ENCODE data around the gene ADCY6.

DNA sequence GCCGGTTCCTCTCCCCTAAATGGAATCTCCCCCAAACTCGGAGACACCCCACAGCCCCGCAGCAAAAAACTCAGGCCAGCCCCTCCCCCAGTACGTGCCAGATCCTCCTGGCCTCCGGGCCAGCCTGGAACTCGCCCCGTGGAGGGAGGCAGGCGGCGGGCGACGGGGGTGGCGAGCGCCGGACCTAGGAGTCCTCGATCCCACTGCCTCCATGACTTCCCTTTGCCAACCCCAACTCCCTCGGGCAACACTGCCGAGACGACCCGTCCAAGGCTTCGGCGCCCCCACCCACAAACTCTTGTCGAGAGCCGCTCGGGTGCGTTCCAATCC, 400 bp downstream of the ADCY6 start:
- TF ChIP-seq, protein P1, sequence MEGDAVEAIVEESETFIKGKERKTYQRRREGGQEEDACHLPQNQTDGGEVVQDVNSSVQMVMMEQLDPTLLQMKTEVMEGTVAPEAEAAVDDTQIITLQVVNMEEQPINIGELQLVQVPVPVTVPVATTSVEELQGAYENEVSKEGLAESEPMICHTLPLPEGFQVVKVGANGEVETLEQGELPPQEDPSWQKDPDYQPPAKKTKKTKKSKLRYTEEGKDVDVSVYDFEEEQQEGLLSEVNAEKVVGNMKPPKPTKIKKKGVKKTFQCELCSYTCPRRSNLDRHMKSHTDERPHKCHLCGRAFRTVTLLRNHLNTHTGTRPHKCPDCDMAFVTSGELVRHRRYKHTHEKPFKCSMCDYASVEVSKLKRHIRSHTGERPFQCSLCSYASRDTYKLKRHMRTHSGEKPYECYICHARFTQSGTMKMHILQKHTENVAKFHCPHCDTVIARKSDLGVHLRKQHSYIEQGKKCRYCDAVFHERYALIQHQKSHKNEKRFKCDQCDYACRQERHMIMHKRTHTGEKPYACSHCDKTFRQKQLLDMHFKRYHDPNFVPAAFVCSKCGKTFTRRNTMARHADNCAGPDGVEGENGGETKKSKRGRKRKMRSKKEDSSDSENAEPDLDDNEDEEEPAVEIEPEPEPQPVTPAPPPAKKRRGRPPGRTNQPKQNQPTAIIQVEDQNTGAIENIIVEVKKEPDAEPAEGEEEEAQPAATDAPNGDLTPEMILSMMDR (IDR thresholded peaks at IDR 0.05 in 4 of 5, conservative IDR thresholded peaks at IDR 0.05 in 1 of 5) = no peak
- no peak for TF ChIP-seq POLR2A (IDR thresholded peaks at IDR 0.05)

Data from gastrocnemius medialis (tissue), 4 donors.